MV-4-11 (cell line): Measurements from ENCODE around the gene MGAT5.
A peak's percentile ranks its signal among the peaks of the same experiment; 100 is the strongest.

Experiments used
- DNase-seq: peaks from one replicate; lab custom pipeline; 2025; lab: John Stamatoyannopoulos, UW

The MGAT5 gene

GRCh38 chr2:134398300-134398699 is 144.4 kb downstream of the MGAT5 start:
- DNase-seq, result no peak

- peak; percentile 68 for DNase-seq
These were observed 145.2 kb downstream of the MGAT5 start for GRCh38 chr2:134399096-134399495.

- DNase-seq, result no peak
These were observed 147.2 kb downstream of the MGAT5 start for GRCh38 chr2:134401081-134401497.

- DNase-seq, result no peak
These were observed 147.9 kb downstream of the MGAT5 start for GRCh38 chr2:134401789-134402188.

GRCh38 chr2:134402410-134402809 is 148.5 kb downstream of the MGAT5 start:
- peak; percentile 67 for DNase-seq

GRCh38 chr2:134405611-134406081 is 151.8 kb downstream of the MGAT5 start:
- DNase-seq, result no peak

GRCh38 chr2:134406311-134406710 is 152.4 kb downstream of the MGAT5 start:
- DNase-seq, result no peak

GRCh38 chr2:134406736-134407135 is 152.9 kb downstream of the MGAT5 start:
- DNase-seq, result no peak

GRCh38 chr2:134407154-134407890 is 153.4 kb downstream of the MGAT5 start:
- no peak for DNase-seq

GRCh38 chr2:134408386-134408785 is 154.5 kb downstream of the MGAT5 start:
- DNase-seq, result no peak

- no peak for DNase-seq
These were observed 154.9 kb downstream of the MGAT5 start for GRCh38 chr2:134408791-134409190.

- DNase-seq, result no peak
These were observed 156.1 kb downstream of the MGAT5 start for GRCh38 chr2:134410006-134410405.

- no peak for DNase-seq
These were observed 157.0 kb downstream of the MGAT5 start for GRCh38 chr2:134410831-134411231.

- DNase-seq, result no peak
These were observed 157.5 kb downstream of the MGAT5 start for GRCh38 chr2:134411279-134411827.

GRCh38 chr2:134411828-134412638 is 158.2 kb downstream of the MGAT5 start:
- DNase-seq, result peak; percentile 79

GRCh38 chr2:134412639-134412999 is 158.7 kb downstream of the MGAT5 start:
- no peak for DNase-seq

- DNase-seq, result no peak
These were observed 159.6 kb downstream of the MGAT5 start for GRCh38 chr2:134413430-134413829.

- no peak for DNase-seq
These were observed 160.0 kb downstream of the MGAT5 start for GRCh38 chr2:134413912-134414311.

GRCh38 chr2:134416018-134416417 is 162.1 kb downstream of the MGAT5 start:
- DNase-seq, result no peak

- DNase-seq, result no peak
These were observed 162.8 kb downstream of the MGAT5 start for GRCh38 chr2:134416637-134417036.

- DNase-seq, result no peak
These were observed 164.2 kb downstream of the MGAT5 start for GRCh38 chr2:134417968-134418582.

GRCh38 chr2:134420259-134420658 is 166.4 kb downstream of the MGAT5 start:
- DNase-seq, result no peak

GRCh38 chr2:134420920-134421319 is 167.0 kb downstream of the MGAT5 start:
- DNase-seq, result no peak
